ENCODE measurements around the gene ANGPTL2.

The ANGPTL2 gene

DNA sequence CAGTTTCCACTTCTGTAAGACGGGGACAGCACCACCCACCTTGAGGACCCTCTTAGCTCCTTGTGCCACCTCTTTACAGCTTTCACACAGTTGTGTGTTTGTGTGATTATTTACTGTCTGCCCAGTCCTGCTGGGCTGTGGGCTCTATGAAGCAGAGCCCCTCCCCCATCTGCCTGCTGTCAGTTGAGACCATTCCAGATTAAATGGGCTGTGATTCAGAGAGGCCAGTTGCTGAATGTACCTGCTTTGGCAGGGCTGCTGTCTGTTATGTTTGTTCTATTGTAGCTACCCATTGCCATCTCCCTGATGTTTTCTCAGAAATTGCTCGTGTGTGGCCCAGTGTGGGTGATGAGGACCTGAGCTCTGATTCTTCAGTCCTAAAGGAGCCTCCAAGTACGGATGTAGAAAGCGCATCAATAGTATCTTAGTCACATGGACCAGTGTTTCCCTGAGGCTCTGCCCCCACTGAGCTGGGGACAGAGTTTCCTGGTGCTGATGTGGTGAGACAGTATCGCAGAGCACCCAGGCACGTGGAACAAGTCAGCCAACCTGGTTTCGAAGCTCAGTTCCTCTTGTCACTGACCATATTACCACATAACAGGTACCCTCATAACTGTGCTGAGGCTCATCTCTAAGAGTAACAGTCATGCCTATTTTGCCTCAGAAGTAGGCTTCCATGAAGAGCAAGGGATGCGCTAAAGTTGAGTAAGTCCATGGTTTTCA lies 3.7 kb downstream of the ANGPTL2 start:
- Histone ChIP-seq H3K4me1 (ENCODE audit: low read length) (peaks cover 20% of the 10 kb centered on the region), H2AFZ (ENCODE audit: low read depth, low read length) (no peak overlapping the region), H3K36me3 (replicated peaks; ENCODE audit: low read depth, low read length) (no peaks in the 10 kb centered on the region), H3K4me3 (ENCODE audit: low read length) (no peak overlapping the region), H3K9me3 (ENCODE audit: insufficient read depth, low read length) (no peaks in the 10 kb centered on the region), H3K4me2 (ENCODE audit: low read length) (no peak overlapping the region; the same call in 1 of the 2 replicates), H3K27me3 (ENCODE audit: low read depth, low read length) (peaks cover 9% of the 10 kb centered on the region), H4K20me1 (ENCODE audit: insufficient read depth, low read length) (no peaks in the 10 kb centered on the region), H3K79me2 (ENCODE audit: low read length) (no peaks in the 10 kb centered on the region), H3K27ac (ENCODE audit: low read length) (no peak overlapping the region), H3K9ac (ENCODE audit: low read length) (no peak overlapping the region)
- no peak for TF ChIP-seq EZH2phosphoT487 (IDR thresholded peaks at IDR 0.05; ENCODE audit: low read depth)
- TF ChIP-seq, protein P1, sequence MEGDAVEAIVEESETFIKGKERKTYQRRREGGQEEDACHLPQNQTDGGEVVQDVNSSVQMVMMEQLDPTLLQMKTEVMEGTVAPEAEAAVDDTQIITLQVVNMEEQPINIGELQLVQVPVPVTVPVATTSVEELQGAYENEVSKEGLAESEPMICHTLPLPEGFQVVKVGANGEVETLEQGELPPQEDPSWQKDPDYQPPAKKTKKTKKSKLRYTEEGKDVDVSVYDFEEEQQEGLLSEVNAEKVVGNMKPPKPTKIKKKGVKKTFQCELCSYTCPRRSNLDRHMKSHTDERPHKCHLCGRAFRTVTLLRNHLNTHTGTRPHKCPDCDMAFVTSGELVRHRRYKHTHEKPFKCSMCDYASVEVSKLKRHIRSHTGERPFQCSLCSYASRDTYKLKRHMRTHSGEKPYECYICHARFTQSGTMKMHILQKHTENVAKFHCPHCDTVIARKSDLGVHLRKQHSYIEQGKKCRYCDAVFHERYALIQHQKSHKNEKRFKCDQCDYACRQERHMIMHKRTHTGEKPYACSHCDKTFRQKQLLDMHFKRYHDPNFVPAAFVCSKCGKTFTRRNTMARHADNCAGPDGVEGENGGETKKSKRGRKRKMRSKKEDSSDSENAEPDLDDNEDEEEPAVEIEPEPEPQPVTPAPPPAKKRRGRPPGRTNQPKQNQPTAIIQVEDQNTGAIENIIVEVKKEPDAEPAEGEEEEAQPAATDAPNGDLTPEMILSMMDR (IDR thresholded peaks at IDR 0.05; ENCODE audit: low read depth, low read length), result no peak

DNA sequence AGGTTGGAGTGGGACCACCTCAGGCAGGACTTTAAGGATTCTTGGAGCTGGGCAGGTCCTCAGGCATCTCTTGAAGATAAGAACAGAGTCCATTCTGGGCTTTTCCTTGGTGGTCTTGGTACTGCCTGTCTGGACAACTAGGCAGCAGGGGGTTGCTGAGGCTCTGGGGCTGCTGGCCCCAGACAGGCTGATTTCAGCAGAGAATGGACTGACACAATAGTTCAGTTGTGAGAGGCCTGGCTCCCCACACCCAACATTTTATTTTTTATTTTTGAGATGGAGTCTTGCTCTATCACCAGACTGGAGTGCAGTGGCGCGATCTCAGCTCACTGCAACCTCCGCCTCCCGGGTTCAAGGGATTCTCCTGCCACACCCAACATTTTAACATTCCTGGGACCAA lies 4.6 kb downstream of the ANGPTL2 start:
- no peak overlapping the region for H3K9ac ChIP-seq (ENCODE audit: low read length)
- no peak overlapping the region for H3K27ac ChIP-seq (ENCODE audit: low read length)

DNA sequence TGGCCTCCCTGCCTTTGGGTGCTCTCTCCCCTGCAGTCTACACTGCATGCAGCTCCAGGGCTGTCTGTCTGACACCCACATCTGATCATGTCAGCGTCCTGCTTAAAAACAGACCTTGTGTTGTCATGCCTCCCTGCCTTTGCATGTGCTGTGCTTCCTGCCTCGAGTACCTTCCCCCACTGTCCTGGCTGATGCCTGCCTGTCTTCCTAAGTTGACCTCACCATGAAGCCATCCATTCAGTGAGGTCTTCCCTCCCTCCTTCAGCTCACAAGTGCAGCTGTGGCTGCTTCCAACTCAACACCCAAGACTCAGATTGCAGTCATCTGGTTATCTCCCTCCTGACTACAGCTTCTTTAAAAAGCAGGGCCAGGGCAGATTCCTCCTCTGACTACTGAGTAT lies 5.5 kb downstream of the ANGPTL2 start:
- no peaks in the 10 kb centered on the region for H3K9me3 ChIP-seq (ENCODE audit: insufficient read depth, low read length)
- H3K36me3 ChIP-seq (replicated peaks; ENCODE audit: low read depth, low read length), result no peaks in the 10 kb centered on the region
- no peak overlapping the region for H2AFZ ChIP-seq (ENCODE audit: low read depth, low read length)
- TF ChIP-seq, protein P1 (IDR thresholded peaks at IDR 0.05; ENCODE audit: low read depth, low read length), result no peak
- no peak for TF ChIP-seq EZH2phosphoT487 (IDR thresholded peaks at IDR 0.05; ENCODE audit: low read depth)
- no peaks in the 10 kb centered on the region for H4K20me1 ChIP-seq (ENCODE audit: insufficient read depth, low read length)
- no peak overlapping the region for H3K9ac ChIP-seq (ENCODE audit: low read length)
- H3K4me2 ChIP-seq (ENCODE audit: low read length), result no peak overlapping the region
- no peak overlapping the region for H3K4me3 ChIP-seq (ENCODE audit: low read length)
- no peak overlapping the region for H3K27ac ChIP-seq (ENCODE audit: low read length)
- H3K27me3 ChIP-seq (ENCODE audit: low read depth, low read length), result no peaks in the 10 kb centered on the region
- peaks cover 11% of the 10 kb centered on the region for H3K4me1 ChIP-seq (ENCODE audit: low read length)
- H3K79me2 ChIP-seq (ENCODE audit: low read length), result no peaks in the 10 kb centered on the region

More for the DNA sequence above, 4.6 kb downstream of the ANGPTL2 start:
- Histone ChIP-seq H3K79me2 (ENCODE audit: low read length) (no peaks in the 10 kb centered on the region), H3K4me2 (ENCODE audit: low read length) (no peak overlapping the region), H3K4me1 (ENCODE audit: low read length) (peaks cover 15% of the 10 kb centered on the region), H3K4me3 (ENCODE audit: low read length) (no peak overlapping the region), H4K20me1 (ENCODE audit: insufficient read depth, low read length) (no peaks in the 10 kb centered on the region), H3K27me3 (ENCODE audit: low read depth, low read length) (peaks cover 2% of the 10 kb centered on the region; the same call in 1 of the 2 replicates), H2AFZ (ENCODE audit: low read depth, low read length) (no peak overlapping the region), H3K36me3 (replicated peaks; ENCODE audit: low read depth, low read length) (no peaks in the 10 kb centered on the region), H3K9me3 (ENCODE audit: insufficient read depth, low read length) (no peaks in the 10 kb centered on the region)
- TF ChIP-seq, protein P1 (IDR thresholded peaks at IDR 0.05; ENCODE audit: low read depth, low read length), result no peak
- TF ChIP-seq EZH2phosphoT487 (IDR thresholded peaks at IDR 0.05; ENCODE audit: low read depth), result no peak

DNA sequence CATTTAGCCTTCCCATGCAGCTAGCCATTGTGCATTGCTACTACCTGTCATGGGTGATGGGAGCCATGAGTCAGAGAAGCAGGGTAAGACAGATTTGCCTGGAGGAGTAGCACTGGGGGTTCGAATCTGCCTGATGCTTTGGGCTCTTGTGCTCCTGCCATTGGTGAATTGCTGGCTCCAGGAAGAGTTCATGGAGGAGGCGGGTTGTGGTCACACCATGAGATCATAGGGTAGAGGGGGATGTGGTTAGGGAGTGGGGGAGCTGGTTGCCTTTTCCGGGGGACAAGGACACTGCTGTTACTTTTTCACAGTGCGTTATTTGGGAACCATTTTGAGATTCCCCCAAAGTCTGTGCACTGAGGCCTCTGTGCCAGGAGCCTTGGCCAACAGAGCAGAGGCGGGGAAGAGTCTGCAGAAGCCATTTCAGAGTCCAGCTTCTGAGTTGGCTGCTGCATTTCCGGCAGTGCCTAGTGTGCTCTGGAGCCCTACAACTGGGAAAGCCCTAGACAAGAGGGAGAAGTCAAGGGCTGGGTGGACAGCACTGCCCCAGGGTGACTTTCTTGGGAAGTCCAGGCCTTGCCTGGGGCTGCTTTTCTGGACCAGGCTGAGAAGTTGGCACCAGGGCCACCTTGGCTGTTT lies 6.2 kb downstream of the ANGPTL2 start:
- H3K9ac ChIP-seq (ENCODE audit: low read length), result no peak overlapping the region
- H2AFZ ChIP-seq (ENCODE audit: low read depth, low read length), result no peak overlapping the region
- H4K20me1 ChIP-seq (ENCODE audit: insufficient read depth, low read length), result no peaks in the 10 kb centered on the region
- H3K79me2 ChIP-seq (ENCODE audit: low read length), result no peaks in the 10 kb centered on the region
- TF ChIP-seq, protein P1 (IDR thresholded peaks at IDR 0.05; ENCODE audit: low read depth, low read length), result no peak
- TF ChIP-seq EZH2phosphoT487 (IDR thresholded peaks at IDR 0.05; ENCODE audit: low read depth), result no peak
- no peak overlapping the region for H3K27ac ChIP-seq (ENCODE audit: low read length)
- H3K4me3 ChIP-seq (ENCODE audit: low read length), result no peak overlapping the region
- H3K27me3 ChIP-seq (ENCODE audit: low read depth, low read length), result no peaks in the 10 kb centered on the region
- H3K9me3 ChIP-seq (ENCODE audit: insufficient read depth, low read length), result no peaks in the 10 kb centered on the region
- no peak overlapping the region for H3K4me2 ChIP-seq (ENCODE audit: low read length)
- no peaks in the 10 kb centered on the region for H3K36me3 ChIP-seq (replicated peaks; ENCODE audit: low read depth, low read length)
- peaks cover 11% of the 10 kb centered on the region for H3K4me1 ChIP-seq (ENCODE audit: low read length)
